Measurements from ENCODE around the gene RPS6KC1.
"Not testable (repeated sequence)": the region's sequence is repeated elsewhere in the genome, so short reads cannot be mapped to it uniquely, and the experiment has no call there.

DNA sequence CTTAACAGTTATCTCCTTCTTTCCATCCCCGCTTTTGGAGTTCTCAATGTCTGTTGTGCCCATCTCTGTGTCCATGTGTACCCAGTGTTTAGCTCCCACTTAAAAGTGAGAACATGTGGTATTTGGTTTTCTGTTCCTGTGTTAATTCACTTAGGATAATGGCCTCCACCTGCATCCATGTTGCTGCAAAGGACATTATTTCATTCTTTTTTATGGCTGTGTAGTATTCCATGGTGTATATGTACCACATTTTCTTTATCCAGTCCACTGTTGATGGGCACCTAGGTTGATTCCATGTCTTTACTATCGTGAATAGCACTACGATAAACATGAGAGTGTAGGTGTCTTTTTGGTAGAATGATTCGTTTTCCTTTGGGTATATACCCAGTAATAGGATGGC is 49.5 kb downstream of the RPS6KC1 start:
- TF ChIP-seq, protein P1, sequence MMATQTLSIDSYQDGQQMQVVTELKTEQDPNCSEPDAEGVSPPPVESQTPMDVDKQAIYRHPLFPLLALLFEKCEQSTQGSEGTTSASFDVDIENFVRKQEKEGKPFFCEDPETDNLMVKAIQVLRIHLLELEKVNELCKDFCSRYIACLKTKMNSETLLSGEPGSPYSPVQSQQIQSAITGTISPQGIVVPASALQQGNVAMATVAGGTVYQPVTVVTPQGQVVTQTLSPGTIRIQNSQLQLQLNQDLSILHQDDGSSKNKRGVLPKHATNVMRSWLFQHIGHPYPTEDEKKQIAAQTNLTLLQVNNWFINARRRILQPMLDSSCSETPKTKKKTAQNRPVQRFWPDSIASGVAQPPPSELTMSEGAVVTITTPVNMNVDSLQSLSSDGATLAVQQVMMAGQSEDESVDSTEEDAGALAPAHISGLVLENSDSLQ (IDR thresholded peaks at IDR 0.05) = not testable (repeated sequence)
- not testable (repeated sequence) for TF ChIP-seq SUZ12 (IDR thresholded peaks at IDR 0.05); L3MBTL2 (conservative IDR thresholded peaks at IDR 0.05); SP1 (IDR thresholded peaks at IDR 0.05); FOXK2 (IDR thresholded peaks at IDR 0.05); CTBP1 (IDR thresholded peaks at IDR 0.05; ENCODE audit: borderline replicate concordance); ARNT (IDR thresholded peaks at IDR 0.05); NFRKB (IDR thresholded peaks at IDR 0.05)

All from HEK293T (cell line).